Measurements from ENCODE around the gene TLCD3A. TPM values are rescaled to one million over a fixed set of nuclear protein-coding genes. Genes with fewer than 3 reads are reported as not detected.

TLCD3A gene
- total RNA-seq, 1 experiment from 2014 or later = 13.9 TPM

DNA sequence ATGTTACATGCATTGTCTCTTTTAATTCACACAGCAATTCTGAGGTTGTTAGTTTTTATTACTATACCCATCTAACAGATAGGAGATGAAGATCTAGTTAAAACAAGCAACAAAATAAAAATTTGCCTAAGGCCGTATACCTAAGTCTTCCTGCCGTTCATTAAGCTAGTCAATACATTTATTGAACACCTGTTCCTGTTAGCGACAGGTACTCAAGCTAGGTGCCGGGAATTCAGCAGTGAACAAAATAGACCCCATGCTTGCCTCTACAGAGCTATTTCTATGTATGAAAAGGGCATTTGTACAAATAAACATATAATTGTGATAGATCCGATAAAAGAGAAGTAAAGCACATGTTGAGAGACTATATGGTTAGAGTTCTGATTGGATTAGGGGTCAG, 14.3 kb upstream of the TLCD3A start:
- CTCF ChIA-PET = interaction anchor here (0.6 kb wide), 1 partner anchor 74 kb away, joined by 3 read pairs; no protein-coding TSS in a partner anchor
- Histone ChIP-seq H3K4me1 (ENCODE audit: insufficient read depth, low read length) (peaks cover 6% of the 10 kb centered on the region; the same call in 1 of the 2 replicates), H3K4me3 (ENCODE audit: low read length) (no peak overlapping the region), H3F3A (ENCODE audit: low read length, unreplicated experiment) (no peaks in the 10 kb centered on the region), H3K36me3 (ENCODE audit: low read depth, low read length) (no peaks in the 10 kb centered on the region), H3K9ac (ENCODE audit: low read length) (no peak overlapping the region), H3K27me3 (ENCODE audit: low read length) (no peaks in the 10 kb centered on the region), H3K79me2 (ENCODE audit: low read length) (peaks cover 15% of the 10 kb centered on the region), H3K9me2 (replicated peaks; ENCODE audit: low read length) (no peaks in the 10 kb centered on the region), H3K9me3 (ENCODE audit: low read length) (no peaks in the 10 kb centered on the region), H4K20me1 (ENCODE audit: low read length) (no peaks in the 10 kb centered on the region), H3K4me2 (ENCODE audit: low read length) (no peak overlapping the region), H3K27ac (ENCODE audit: low read length) (no peak overlapping the region), H2AFZ (ENCODE audit: low read length) (no peak overlapping the region)
- no peak for ATAC-seq
- intact Hi-C loops (cut with micrococcal nuclease) = no loop called here
- no peak for DNase-seq
- POLR2A ChIA-PET (ENCODE audit: unreplicated experiment) = no interaction called here
- no TSS peak for BruUV-seq (replicated peaks)
- TF ChIP-seq, protein P1, sequence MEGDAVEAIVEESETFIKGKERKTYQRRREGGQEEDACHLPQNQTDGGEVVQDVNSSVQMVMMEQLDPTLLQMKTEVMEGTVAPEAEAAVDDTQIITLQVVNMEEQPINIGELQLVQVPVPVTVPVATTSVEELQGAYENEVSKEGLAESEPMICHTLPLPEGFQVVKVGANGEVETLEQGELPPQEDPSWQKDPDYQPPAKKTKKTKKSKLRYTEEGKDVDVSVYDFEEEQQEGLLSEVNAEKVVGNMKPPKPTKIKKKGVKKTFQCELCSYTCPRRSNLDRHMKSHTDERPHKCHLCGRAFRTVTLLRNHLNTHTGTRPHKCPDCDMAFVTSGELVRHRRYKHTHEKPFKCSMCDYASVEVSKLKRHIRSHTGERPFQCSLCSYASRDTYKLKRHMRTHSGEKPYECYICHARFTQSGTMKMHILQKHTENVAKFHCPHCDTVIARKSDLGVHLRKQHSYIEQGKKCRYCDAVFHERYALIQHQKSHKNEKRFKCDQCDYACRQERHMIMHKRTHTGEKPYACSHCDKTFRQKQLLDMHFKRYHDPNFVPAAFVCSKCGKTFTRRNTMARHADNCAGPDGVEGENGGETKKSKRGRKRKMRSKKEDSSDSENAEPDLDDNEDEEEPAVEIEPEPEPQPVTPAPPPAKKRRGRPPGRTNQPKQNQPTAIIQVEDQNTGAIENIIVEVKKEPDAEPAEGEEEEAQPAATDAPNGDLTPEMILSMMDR (conservative IDR thresholded peaks at IDR 0.05; ENCODE audit: low read depth, low read length) = no peak
- TF ChIP-seq EZH2phosphoT487 (IDR thresholded peaks at IDR 0.05; ENCODE audit: borderline replicate concordance, low read length) = no peak
- no peak for TF ChIP-seq EZH2 (IDR thresholded peaks at IDR 0.05; ENCODE audit: low read length, unreplicated experiment)

GRCh38 chr17:720706-721539, 11.5 kb upstream of the TLCD3A start:
- ChIA-PET POLR2A (ENCODE audit: unreplicated experiment) (no interaction called here), CTCF (no interaction called here)
- no peak overlapping the region for H3K4me3 ChIP-seq (ENCODE audit: low read length)
- TF ChIP-seq EZH2 (IDR thresholded peaks at IDR 0.05; ENCODE audit: low read length, unreplicated experiment) = no peak
- TF ChIP-seq, protein P1 (conservative IDR thresholded peaks at IDR 0.05; ENCODE audit: low read depth, low read length) = no peak
- TF ChIP-seq EZH2phosphoT487 (IDR thresholded peaks at IDR 0.05; ENCODE audit: borderline replicate concordance, low read length) = no peak
- no peaks in the 10 kb centered on the region; the same call in 1 of the 2 replicates for H3K4me1 ChIP-seq (ENCODE audit: insufficient read depth, low read length)
- H3K4me2 ChIP-seq (ENCODE audit: low read length) = no peak overlapping the region
- intact Hi-C loops (cut with micrococcal nuclease) = no loop called here
- no peaks in the 10 kb centered on the region for H3F3A ChIP-seq (ENCODE audit: low read length, unreplicated experiment)
- no peak for DNase-seq
- H3K36me3 ChIP-seq (ENCODE audit: low read depth, low read length) = no peaks in the 10 kb centered on the region
- BruUV-seq (replicated peaks) = no TSS peak
- no peaks in the 10 kb centered on the region for H3K9me2 ChIP-seq (replicated peaks; ENCODE audit: low read length)
- H2AFZ ChIP-seq (ENCODE audit: low read length) = no peak overlapping the region
- no peaks in the 10 kb centered on the region for H4K20me1 ChIP-seq (ENCODE audit: low read length)
- no peak overlapping the region for H3K27ac ChIP-seq (ENCODE audit: low read length)
- no peak for ATAC-seq
- H3K9ac ChIP-seq (ENCODE audit: low read length) = no peak overlapping the region
- H3K27me3 ChIP-seq (ENCODE audit: low read length) = no peaks in the 10 kb centered on the region
- no peaks in the 10 kb centered on the region for H3K79me2 ChIP-seq (ENCODE audit: low read length)
- no peaks in the 10 kb centered on the region for H3K9me3 ChIP-seq (ENCODE audit: low read length)

DNA sequence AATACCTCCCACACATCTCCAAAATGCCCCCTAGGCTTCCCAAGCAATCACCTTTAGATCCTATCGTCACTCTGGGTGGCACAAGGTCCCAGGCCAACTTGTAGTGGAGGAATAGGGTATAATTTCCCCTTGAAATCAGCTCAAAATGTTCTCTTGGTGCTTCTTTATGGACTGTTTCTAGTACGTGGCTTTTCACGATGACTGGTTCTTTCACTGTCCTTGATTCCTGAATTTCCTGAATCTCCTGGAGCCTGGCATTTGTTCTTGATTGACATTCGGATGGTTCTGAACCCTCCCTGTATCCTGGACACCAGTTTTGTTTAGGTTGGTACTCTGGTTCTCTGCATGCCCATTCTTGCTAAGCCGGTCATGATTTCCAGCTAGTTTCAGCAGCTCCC, 10.9 kb upstream of the TLCD3A start:
- no peaks in the 10 kb centered on the region for H3K79me2 ChIP-seq (ENCODE audit: low read length)
- H3F3A ChIP-seq (ENCODE audit: low read length, unreplicated experiment) = no peaks in the 10 kb centered on the region
- no peak overlapping the region for H3K27ac ChIP-seq (ENCODE audit: low read length)
- H3K4me1 ChIP-seq (ENCODE audit: insufficient read depth, low read length) = no peaks in the 10 kb centered on the region; the same call in 1 of the 2 replicates
- BruUV-seq (replicated peaks) = no TSS peak
- intact Hi-C loops (cut with micrococcal nuclease) = no loop called here
- no peak overlapping the region for H3K4me2 ChIP-seq (ENCODE audit: low read length)
- CTCF ChIA-PET = no interaction called here
- no peak for ATAC-seq
- DNase-seq = no peak
- POLR2A ChIA-PET (ENCODE audit: unreplicated experiment) = no interaction called here
- H3K9ac ChIP-seq (ENCODE audit: low read length) = no peak overlapping the region
- TF ChIP-seq EZH2 (IDR thresholded peaks at IDR 0.05; ENCODE audit: low read length, unreplicated experiment) (no peak), EZH2phosphoT487 (IDR thresholded peaks at IDR 0.05; ENCODE audit: borderline replicate concordance, low read length) (no peak)
- TF ChIP-seq, protein P1 (conservative IDR thresholded peaks at IDR 0.05; ENCODE audit: low read depth, low read length) = no peak
- H2AFZ ChIP-seq (ENCODE audit: low read length) = no peak overlapping the region
- no peaks in the 10 kb centered on the region for H3K9me2 ChIP-seq (replicated peaks; ENCODE audit: low read length)
- no peak overlapping the region for H3K4me3 ChIP-seq (ENCODE audit: low read length)
- H4K20me1 ChIP-seq (ENCODE audit: low read length) = no peaks in the 10 kb centered on the region
- no peaks in the 10 kb centered on the region for H3K36me3 ChIP-seq (ENCODE audit: low read depth, low read length)
- no peaks in the 10 kb centered on the region for H3K27me3 ChIP-seq (ENCODE audit: low read length)
- no peaks in the 10 kb centered on the region for H3K9me3 ChIP-seq (ENCODE audit: low read length)
